Epithelial cell of proximal tubule (primary cell): ENCODE data around the gene DAAM2. TPM values are rescaled to one million over a fixed set of nuclear protein-coding genes. Genes with fewer than 3 reads are reported as not detected.

Experiments
- DNase-seq: peaks from one replicate; pipeline ENCODE4 v3.0.0-alpha.2; 2011; ENCODE audit warnings: low read depth
- H3K4me3 ChIP-seq: 2 replicates; pipeline ENCODE4 v1.5.1; 2011; ENCODE audit warnings: low read depth, mild to moderate bottlenecking, low read length
- CTCF ChIP-seq: conservative IDR thresholded peaks from 2 replicates; pipeline ENCODE4 v1.5.1; 2012; ENCODE audit warnings: low read depth, mild to moderate bottlenecking, low read length
- total RNA-seq: library from RNA; depleted of rRNA; stranded (reverse); fragments of >200 nt; gene quantifications from 2 replicates; pipeline ENCODE4 v1.2.3, GENCODE V29; 2015

Gene DAAM2
- total RNA-seq, 1 donor from 2014 or later, result 0.35 TPM

DNA sequence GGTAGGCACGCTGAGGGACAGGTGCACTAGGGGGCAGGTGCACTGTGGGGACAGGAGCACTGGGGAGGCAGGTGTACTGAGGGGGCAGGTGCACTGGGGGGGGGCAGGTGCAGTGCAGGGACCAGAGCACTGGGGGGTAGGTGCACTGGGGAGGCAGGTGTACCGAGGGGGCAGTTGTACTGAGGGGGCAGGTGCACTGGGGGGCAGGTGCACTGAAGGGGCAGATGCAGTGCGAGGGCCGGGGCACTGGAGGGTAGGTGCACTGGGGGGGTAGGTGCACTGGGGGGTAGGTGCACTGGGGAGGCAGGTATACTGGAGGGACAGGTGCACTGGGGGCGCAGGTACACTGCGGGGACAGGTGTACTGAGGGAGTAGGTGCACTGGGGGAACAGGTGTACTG is 39.5 kb downstream of the DAAM2 start:
- H3K4me3 ChIP-seq, result no peak overlapping the region
- TF ChIP-seq CTCF, result no peak
- no peak for DNase-seq

- H3K4me3 ChIP-seq, result no peak overlapping the region
- DNase-seq, result no peak
- TF ChIP-seq CTCF, result no peak
Observed at GRCh38 chr6:39834278-39834677, 42.1 kb downstream of the DAAM2 start.

- no peak overlapping the region for H3K4me3 ChIP-seq
- no peak for TF ChIP-seq CTCF
- DNase-seq, result no peak
Observed at GRCh38 chr6:39834866-39835265, 42.7 kb downstream of the DAAM2 start.

- TF ChIP-seq CTCF, result no peak
- DNase-seq, result no peak
- no peak overlapping the region for H3K4me3 ChIP-seq
Observed at GRCh38 chr6:39835821-39836295, 43.7 kb downstream of the DAAM2 start.

GRCh38 chr6:39836606-39837005 is 44.4 kb downstream of the DAAM2 start:
- no peak for DNase-seq
- no peak for TF ChIP-seq CTCF

GRCh38 chr6:39839445-39839844 is 47.3 kb downstream of the DAAM2 start:
- no peak overlapping the region for H3K4me3 ChIP-seq
- DNase-seq, result no peak
- TF ChIP-seq CTCF, result no peak

More at GRCh38 chr6:39836606-39837005, 44.4 kb downstream of the DAAM2 start:
- H3K4me3 ChIP-seq, result no peak overlapping the region

- DNase-seq, result no peak
- H3K4me3 ChIP-seq, result no peak overlapping the region
- TF ChIP-seq CTCF, result no peak
Observed at GRCh38 chr6:39840781-39841180, 48.6 kb downstream of the DAAM2 start.
